HUES6 (cell line): Measurements from ENCODE around the gene FASN.

Experiments used
- H3K27ac ChIP-seq: 2 replicates; pipeline ENCODE4 v1.7.0; 2013; ENCODE audit warnings: low read depth, mild to moderate bottlenecking, low read length, inconsistent platforms
- H3K27me3 ChIP-seq: 2 replicates; pipeline ENCODE4 v1.6.1; 2013; ENCODE audit warnings: low read length; ENCODE audit not compliant: control insufficient read depth, insufficient read depth
- H3K36me3 ChIP-seq: 2 replicates; pipeline ENCODE4 v1.6.1; 2013; ENCODE audit warnings: low read length; ENCODE audit not compliant: control insufficient read depth, insufficient read depth
- H3K4me1 ChIP-seq: 2 replicates; pipeline ENCODE4 v1.6.1; 2013; ENCODE audit warnings: low read length; ENCODE audit not compliant: control insufficient read depth, insufficient read depth
- H3K4me3 ChIP-seq: 2 replicates; pipeline ENCODE4 v1.5.1; 2013; ENCODE audit warnings: low read depth, low read length
- H3K9ac ChIP-seq: one replicate; pipeline ENCODE4 v1.6.1; 2013; ENCODE audit warnings: mild to moderate bottlenecking, low read length
- H3K9me3 ChIP-seq: 2 replicates; pipeline ENCODE4 v1.6.1; 2013; ENCODE audit warnings: low read depth, low read length; ENCODE audit not compliant: control insufficient read depth, insufficient read depth

Gene FASN

GRCh38 chr17:82085931-82086764 is 11.9 kb downstream of the FASN start:
- Histone ChIP-seq H3K4me1 (no peaks in the 10 kb centered on the region), H3K27me3 (no peaks in the 10 kb centered on the region), H3K36me3 (peaks cover 99% of the 10 kb centered on the region), H3K9me3 (no peaks in the 10 kb centered on the region), H3K27ac (no peak overlapping the region), H3K9ac (no peak overlapping the region), H3K4me3 (no peak overlapping the region)

GRCh38 chr17:82085031-82085861 is 12.8 kb downstream of the FASN start:
- H3K4me1 ChIP-seq, result no peaks in the 10 kb centered on the region
- H3K36me3 ChIP-seq, result peaks cover 100% of the 10 kb centered on the region
- no peaks in the 10 kb centered on the region for H3K27me3 ChIP-seq
- H3K9ac ChIP-seq, result no peak overlapping the region
- H3K9me3 ChIP-seq, result no peaks in the 10 kb centered on the region
- H3K4me3 ChIP-seq, result no peak overlapping the region
- H3K27ac ChIP-seq, result no peak overlapping the region

GRCh38 chr17:82084373-82085030 is 13.5 kb downstream of the FASN start:
- H3K9ac ChIP-seq, result no peak overlapping the region
- no peak overlapping the region for H3K27ac ChIP-seq
- no peaks in the 10 kb centered on the region for H3K27me3 ChIP-seq
- peaks cover 100% of the 10 kb centered on the region for H3K36me3 ChIP-seq
- no peak overlapping the region for H3K4me3 ChIP-seq
- no peaks in the 10 kb centered on the region for H3K4me1 ChIP-seq
- no peaks in the 10 kb centered on the region for H3K9me3 ChIP-seq

GRCh38 chr17:82083533-82084359 is 14.3 kb downstream of the FASN start:
- no peaks in the 10 kb centered on the region for H3K27me3 ChIP-seq
- no peaks in the 10 kb centered on the region for H3K9me3 ChIP-seq
- peaks cover 99% of the 10 kb centered on the region for H3K36me3 ChIP-seq
- no peak overlapping the region for H3K9ac ChIP-seq
- H3K4me1 ChIP-seq, result no peaks in the 10 kb centered on the region
- H3K27ac ChIP-seq, result no peak overlapping the region
- no peak overlapping the region for H3K4me3 ChIP-seq

- Histone ChIP-seq H3K4me1 (no peaks in the 10 kb centered on the region), H3K36me3 (peaks cover 99% of the 10 kb centered on the region), H3K9ac (no peak overlapping the region), H3K27ac (no peak overlapping the region), H3K27me3 (no peaks in the 10 kb centered on the region), H3K9me3 (no peaks in the 10 kb centered on the region), H3K4me3 (no peak overlapping the region)
Observed at GRCh38 chr17:82083009-82083408, 15.0 kb downstream of the FASN start.

- Histone ChIP-seq H3K9ac (no peak overlapping the region), H3K27ac (no peak overlapping the region), H3K4me1 (no peaks in the 10 kb centered on the region), H3K36me3 (peaks cover 94% of the 10 kb centered on the region), H3K9me3 (no peaks in the 10 kb centered on the region), H3K27me3 (no peaks in the 10 kb centered on the region), H3K4me3 (no peak overlapping the region)
Observed at GRCh38 chr17:82082456-82082855, 15.6 kb downstream of the FASN start.

- Histone ChIP-seq H3K9me3 (no peaks in the 10 kb centered on the region), H3K27ac (no peak overlapping the region), H3K36me3 (peaks cover 89% of the 10 kb centered on the region), H3K4me1 (no peaks in the 10 kb centered on the region), H3K4me3 (no peak overlapping the region), H3K27me3 (no peaks in the 10 kb centered on the region), H3K9ac (no peak overlapping the region)
Observed at GRCh38 chr17:82081966-82082365, 16.1 kb downstream of the FASN start.

GRCh38 chr17:82081546-82081945 is 16.5 kb downstream of the FASN start:
- H3K9ac ChIP-seq, result no peak overlapping the region
- no peaks in the 10 kb centered on the region for H3K9me3 ChIP-seq
- no peaks in the 10 kb centered on the region for H3K4me1 ChIP-seq
- H3K27me3 ChIP-seq, result no peaks in the 10 kb centered on the region
- peaks cover 85% of the 10 kb centered on the region for H3K36me3 ChIP-seq
- H3K4me3 ChIP-seq, result no peak overlapping the region
- no peak overlapping the region for H3K27ac ChIP-seq

- peaks cover 78% of the 10 kb centered on the region for H3K36me3 ChIP-seq
- H3K9ac ChIP-seq, result no peak overlapping the region
- H3K9me3 ChIP-seq, result no peaks in the 10 kb centered on the region
- H3K27me3 ChIP-seq, result no peaks in the 10 kb centered on the region
- H3K4me3 ChIP-seq, result no peak overlapping the region
- no peaks in the 10 kb centered on the region for H3K4me1 ChIP-seq
- no peak overlapping the region for H3K27ac ChIP-seq
Observed at GRCh38 chr17:82080789-82081464, 17.1 kb downstream of the FASN start.
